ENCODE measurements around the gene OLFML2A. TPM values are rescaled to one million over a fixed set of nuclear protein-coding genes. Genes with fewer than 3 reads are reported as not detected.

The OLFML2A gene
- total and polyA plus RNA-seq, 2 donors (not counting 1 experiment from before 2014, with no cell fraction given): 2.7 to 33.7 TPM

DNA sequence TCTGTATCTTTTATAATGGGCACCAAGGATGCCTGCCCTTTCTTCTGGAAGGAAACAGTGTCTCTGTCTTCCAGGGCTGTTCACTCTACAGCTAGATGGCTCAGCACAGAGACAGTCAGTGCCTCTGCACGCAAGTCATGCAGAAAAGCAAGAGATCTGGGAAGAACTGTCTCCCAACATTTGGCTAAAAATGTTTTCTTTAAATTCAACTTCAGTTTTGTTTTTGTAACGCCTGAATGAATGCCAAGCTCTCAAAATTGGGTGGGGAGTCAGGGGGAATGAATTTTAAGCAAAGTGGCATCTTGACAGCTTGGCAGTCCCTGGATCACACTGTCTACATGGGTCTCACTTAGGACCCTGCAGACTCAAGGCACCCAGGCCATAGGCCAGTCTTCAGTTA is 12.6 kb downstream of the OLFML2A start:
- H3K27ac ChIP-seq (ENCODE audit: insufficient read depth, low read length): no peak overlapping the region
- no peak overlapping the region for H2AFZ ChIP-seq (ENCODE audit: low read length)
- no peaks in the 10 kb centered on the region for H3K4me1 ChIP-seq (ENCODE audit: control insufficient read depth, extremely low read depth, insufficient read depth, low read length)
- H4K20me1 ChIP-seq (ENCODE audit: control insufficient read depth, extremely low read depth, insufficient read depth, low read length): no peaks in the 10 kb centered on the region
- H3K9ac ChIP-seq (ENCODE audit: insufficient read depth, low read length): no peak overlapping the region
- no peaks in the 10 kb centered on the region for H3K27me3 ChIP-seq (ENCODE audit: control insufficient read depth, insufficient read depth, low read length)
- no peaks in the 10 kb centered on the region for H3K9me3 ChIP-seq (ENCODE audit: control insufficient read depth, insufficient read depth, low read depth, low read length)
- DNase-seq (ENCODE audit: low read depth in 2 of 2): no peak
- no peak overlapping the region for H3K4me3 ChIP-seq (replicated peaks in 1 of 4; ENCODE audit: control extremely low read depth in 1 of 4, insufficient read depth in 1 of 4, low read depth in 3 of 4, low read length in 4 of 4)
- no peak overlapping the region for H3K4me2 ChIP-seq (ENCODE audit: extremely low read depth, insufficient read depth, low read length)
- H3K79me2 ChIP-seq (ENCODE audit: control insufficient read depth, insufficient read depth, low read length): no peaks in the 10 kb centered on the region
- H3K36me3 ChIP-seq (ENCODE audit: control insufficient read depth, insufficient read depth, low read length): no peaks in the 10 kb centered on the region
- TF ChIP-seq EZH2 (IDR thresholded peaks at IDR 0.05; ENCODE audit: low read length, missing control alignments) (no peak), CTCF (conservative IDR thresholded peaks at IDR 0.05 in 1 of 2, IDR thresholded peaks at IDR 0.05 in 1 of 2; ENCODE audit: low read depth in 1 of 2, low read length in 2 of 2) (no peak)

DNA sequence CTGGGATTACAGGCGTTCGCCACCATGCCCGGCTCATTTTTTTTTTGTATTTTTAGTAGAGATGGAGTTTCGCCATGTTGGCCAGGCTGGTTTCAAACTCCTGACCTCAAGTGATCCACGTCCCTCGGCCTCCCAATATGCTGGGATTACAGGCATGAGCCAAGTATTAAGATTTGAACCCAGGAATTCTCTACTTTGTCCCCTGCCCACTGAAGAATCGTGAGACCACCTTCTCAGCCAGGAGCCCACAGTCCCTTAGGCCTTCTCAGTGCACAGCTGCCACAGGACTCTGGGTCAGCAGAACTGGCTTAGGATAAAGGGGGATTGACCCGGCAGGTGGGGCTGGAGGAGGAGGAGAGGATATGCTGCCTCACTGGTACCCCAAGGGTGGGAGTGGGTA is 13.4 kb downstream of the OLFML2A start:
- Histone ChIP-seq H3K4me2 (ENCODE audit: extremely low read depth, insufficient read depth, low read length) (no peak overlapping the region), H3K79me2 (ENCODE audit: control insufficient read depth, insufficient read depth, low read length) (no peaks in the 10 kb centered on the region)
- no peak for TF ChIP-seq CTCF (conservative IDR thresholded peaks at IDR 0.05 in 1 of 2, IDR thresholded peaks at IDR 0.05 in 1 of 2; ENCODE audit: low read depth in 1 of 2, low read length in 2 of 2)
- TF ChIP-seq EZH2 (IDR thresholded peaks at IDR 0.05; ENCODE audit: low read length, missing control alignments): no peak

GRCh38 chr9:124790801-124791505 is 14.0 kb downstream of the OLFML2A start:
- Histone ChIP-seq H3K27me3 (ENCODE audit: control insufficient read depth, insufficient read depth, low read length) (no peaks in the 10 kb centered on the region), H2AFZ (ENCODE audit: low read length) (no peak overlapping the region), H3K9ac (ENCODE audit: insufficient read depth, low read length) (no peak overlapping the region), H3K36me3 (ENCODE audit: control insufficient read depth, insufficient read depth, low read length) (no peaks in the 10 kb centered on the region), H3K4me1 (ENCODE audit: control insufficient read depth, extremely low read depth, insufficient read depth, low read length) (no peaks in the 10 kb centered on the region), H3K9me3 (ENCODE audit: control insufficient read depth, insufficient read depth, low read depth, low read length) (no peaks in the 10 kb centered on the region), H3K79me2 (ENCODE audit: control insufficient read depth, insufficient read depth, low read length) (no peaks in the 10 kb centered on the region), H4K20me1 (ENCODE audit: control insufficient read depth, extremely low read depth, insufficient read depth, low read length) (no peaks in the 10 kb centered on the region), H3K4me2 (ENCODE audit: extremely low read depth, insufficient read depth, low read length) (no peak overlapping the region), H3K4me3 (replicated peaks in 1 of 4; ENCODE audit: control extremely low read depth in 1 of 4, insufficient read depth in 1 of 4, low read depth in 3 of 4, low read length in 4 of 4) (no peak overlapping the region), H3K27ac (ENCODE audit: insufficient read depth, low read length) (no peak overlapping the region)
- no peak for TF ChIP-seq EZH2 (IDR thresholded peaks at IDR 0.05; ENCODE audit: low read length, missing control alignments)
- no peak for TF ChIP-seq CTCF (conservative IDR thresholded peaks at IDR 0.05 in 1 of 2, IDR thresholded peaks at IDR 0.05 in 1 of 2; ENCODE audit: low read depth in 1 of 2, low read length in 2 of 2)
- no peak for DNase-seq (ENCODE audit: low read depth in 2 of 2)

More for the DNA sequence above, 13.4 kb downstream of the OLFML2A start:
- no peak overlapping the region for H2AFZ ChIP-seq (ENCODE audit: low read length)
- H3K27ac ChIP-seq (ENCODE audit: insufficient read depth, low read length): no peak overlapping the region
- H3K27me3 ChIP-seq (ENCODE audit: control insufficient read depth, insufficient read depth, low read length): no peaks in the 10 kb centered on the region
- H3K4me3 ChIP-seq (replicated peaks in 1 of 4; ENCODE audit: control extremely low read depth in 1 of 4, insufficient read depth in 1 of 4, low read depth in 3 of 4, low read length in 4 of 4): no peak overlapping the region
- no peaks in the 10 kb centered on the region for H3K36me3 ChIP-seq (ENCODE audit: control insufficient read depth, insufficient read depth, low read length)
- H3K9ac ChIP-seq (ENCODE audit: insufficient read depth, low read length): no peak overlapping the region
- H4K20me1 ChIP-seq (ENCODE audit: control insufficient read depth, extremely low read depth, insufficient read depth, low read length): no peaks in the 10 kb centered on the region
- no peaks in the 10 kb centered on the region for H3K4me1 ChIP-seq (ENCODE audit: control insufficient read depth, extremely low read depth, insufficient read depth, low read length)
- no peaks in the 10 kb centered on the region for H3K9me3 ChIP-seq (ENCODE audit: control insufficient read depth, insufficient read depth, low read depth, low read length)
- DNase-seq (ENCODE audit: low read depth in 2 of 2): no peak

Measured in fibroblast of lung (primary cell).